HuH-7.5 (cell line): Measurements from ENCODE around the gene DLX2.
"Not testable (repeated sequence)": the region's sequence is repeated elsewhere in the genome, so short reads cannot be mapped to it uniquely, and the experiment has no call there.

ENCODE experiments used
- DNase-seq: peaks from one replicate; pipeline ENCODE4 v3.0.0; 2011; ENCODE audit warnings: low spot score

The DLX2 gene

GRCh38 chr2:172102391-172103359 is at the start of gene DLX2:
TSS of gene DLX2 (minus strand) at chr2:172102900. CDS start at chr2:172102538, 362 bp downstream.
- DNase-seq, result peak; percentile 97

- no peak for DNase-seq
These were observed 45.4 kb upstream of the DLX2 start for GRCh38 chr2:172147944-172148650.

GRCh38 chr2:172143817-172144216 is 41.1 kb upstream of the DLX2 start:
- no peak for DNase-seq

- not testable (repeated sequence) for DNase-seq
These were observed 36.0 kb upstream of the DLX2 start for GRCh38 chr2:172138727-172139126.

- DNase-seq, result no peak
These were observed 35.2 kb upstream of the DLX2 start for GRCh38 chr2:172137943-172138342.

- DNase-seq, result no peak
These were observed 34.4 kb upstream of the DLX2 start for GRCh38 chr2:172137109-172137508.

GRCh38 chr2:172135446-172135845 is 32.7 kb upstream of the DLX2 start:
- DNase-seq, result no peak

GRCh38 chr2:172134270-172134669 is 31.6 kb upstream of the DLX2 start:
- no peak for DNase-seq

GRCh38 chr2:172131713-172132555 is 29.2 kb upstream of the DLX2 start:
- no peak for DNase-seq

- DNase-seq, result no peak
These were observed 26.7 kb upstream of the DLX2 start for GRCh38 chr2:172129404-172129803.

GRCh38 chr2:172128484-172128883 is 25.8 kb upstream of the DLX2 start:
- DNase-seq, result no peak

- no peak for DNase-seq
These were observed 17.4 kb upstream of the DLX2 start for GRCh38 chr2:172120118-172120517.

GRCh38 chr2:172119089-172119488 is 16.4 kb upstream of the DLX2 start:
- DNase-seq, result no peak

GRCh38 chr2:172116107-172116506 is 13.4 kb upstream of the DLX2 start:
- DNase-seq, result no peak

- no peak for DNase-seq
These were observed 11.9 kb upstream of the DLX2 start for GRCh38 chr2:172114579-172114978.

GRCh38 chr2:172114176-172114575 is 11.5 kb upstream of the DLX2 start:
- not testable (repeated sequence) for DNase-seq

- DNase-seq, result no peak
These were observed 10.9 kb upstream of the DLX2 start for GRCh38 chr2:172113617-172114016.

GRCh38 chr2:172109988-172110811 is 7.5 kb upstream of the DLX2 start:
- DNase-seq, result no peak

- no peak for DNase-seq
These were observed 6.7 kb upstream of the DLX2 start for GRCh38 chr2:172109256-172109987.

GRCh38 chr2:172108587-172108930 is 5.9 kb upstream of the DLX2 start:
- no peak for DNase-seq
